ENCODE measurements around the gene INPP5E. TPM values are rescaled to one million over a fixed set of nuclear protein-coding genes. Genes with fewer than 3 reads are reported as not detected.

INPP5E gene
- 6.6 TPM for polyA plus RNA-seq (2012; ENCODE audit: low read depth, missing spikeins)

- peak; percentile 96 for FAIRE-seq
- DNase-seq (ENCODE audit: insufficient read length, low spot score) = peak; percentile 98
- TF ChIP-seq POLR2AphosphoS5 (IDR thresholded peaks at IDR 0.05; ENCODE audit: low read depth, low read length) (peak; percentile 49; the same call in 1 of the 2 replicates), POLR2A (IDR thresholded peaks at IDR 0.05; ENCODE audit: low read depth, low read length) (peak; percentile 70), POU2F2 (IDR thresholded peaks at IDR 0.05; ENCODE audit: low read depth, low read length) (no peak; the same call in 1 of the 2 replicates), SPI1 (IDR thresholded peaks at IDR 0.05; ENCODE audit: low read depth, low read length) (no peak), PAX5 (IDR thresholded peaks at IDR 0.05; ENCODE audit: insufficient read depth, low read length, severe bottlenecking) (no peak), TAF1 (IDR thresholded peaks at IDR 0.05; ENCODE audit: low read depth, low read length) (no peak)
Observed at GRCh38 chr9:136439481-136440408, at the start of gene INPP5E. TSS of gene INPP5E (minus strand) at chr9:136439845. CDS start at chr9:136439419, 426 bp downstream.

- FAIRE-seq = peak; percentile 88
- DNase-seq (ENCODE audit: insufficient read length, low spot score) = no peak
- TF ChIP-seq TAF1 (IDR thresholded peaks at IDR 0.05; ENCODE audit: low read depth, low read length) (no peak), POLR2AphosphoS5 (IDR thresholded peaks at IDR 0.05; ENCODE audit: low read depth, low read length) (no peak), SPI1 (IDR thresholded peaks at IDR 0.05; ENCODE audit: low read depth, low read length) (no peak), PAX5 (IDR thresholded peaks at IDR 0.05; ENCODE audit: insufficient read depth, low read length, severe bottlenecking) (no peak), POLR2A (IDR thresholded peaks at IDR 0.05; ENCODE audit: low read depth, low read length) (no peak), POU2F2 (IDR thresholded peaks at IDR 0.05; ENCODE audit: low read depth, low read length) (no peak)
Observed at GRCh38 chr9:136488247-136489214, 48.9 kb upstream of the INPP5E start.

- FAIRE-seq (no peak), DNase-seq (ENCODE audit: insufficient read length, low spot score) (no peak)
- no peak for TF ChIP-seq TAF1 (IDR thresholded peaks at IDR 0.05; ENCODE audit: low read depth, low read length)
Observed at GRCh38 chr9:136487672-136488071, 48.0 kb upstream of the INPP5E start.

GRCh38 chr9:136486823-136487620, 47.4 kb upstream of the INPP5E start:
- TF ChIP-seq POLR2A (IDR thresholded peaks at IDR 0.05; ENCODE audit: low read depth, low read length) (no peak), TAF1 (IDR thresholded peaks at IDR 0.05; ENCODE audit: low read depth, low read length) (no peak), SPI1 (IDR thresholded peaks at IDR 0.05; ENCODE audit: low read depth, low read length) (no peak), POU2F2 (IDR thresholded peaks at IDR 0.05; ENCODE audit: low read depth, low read length) (no peak), POLR2AphosphoS5 (IDR thresholded peaks at IDR 0.05; ENCODE audit: low read depth, low read length) (no peak), PAX5 (IDR thresholded peaks at IDR 0.05; ENCODE audit: insufficient read depth, low read length, severe bottlenecking) (no peak)
- FAIRE-seq = no peak
- no peak for DNase-seq (ENCODE audit: insufficient read length, low spot score)

- no peak for FAIRE-seq
- TF ChIP-seq PAX5 (IDR thresholded peaks at IDR 0.05; ENCODE audit: insufficient read depth, low read length, severe bottlenecking) (no peak), POU2F2 (IDR thresholded peaks at IDR 0.05; ENCODE audit: low read depth, low read length) (no peak), POLR2AphosphoS5 (IDR thresholded peaks at IDR 0.05; ENCODE audit: low read depth, low read length) (no peak), SPI1 (IDR thresholded peaks at IDR 0.05; ENCODE audit: low read depth, low read length) (no peak), TAF1 (IDR thresholded peaks at IDR 0.05; ENCODE audit: low read depth, low read length) (no peak), POLR2A (IDR thresholded peaks at IDR 0.05; ENCODE audit: low read depth, low read length) (no peak)
- no peak for DNase-seq (ENCODE audit: insufficient read length, low spot score)
Observed at GRCh38 chr9:136486131-136486530, 46.5 kb upstream of the INPP5E start.

GRCh38 chr9:136485049-136486045, 45.7 kb upstream of the INPP5E start:
- DNase-seq (ENCODE audit: insufficient read length, low spot score) = peak; percentile 71
- no peak for TF ChIP-seq POLR2AphosphoS5 (IDR thresholded peaks at IDR 0.05; ENCODE audit: low read depth, low read length)
- TF ChIP-seq SPI1 (IDR thresholded peaks at IDR 0.05; ENCODE audit: low read depth, low read length) = no peak
- no peak for TF ChIP-seq POU2F2 (IDR thresholded peaks at IDR 0.05; ENCODE audit: low read depth, low read length)
- TF ChIP-seq PAX5 (IDR thresholded peaks at IDR 0.05; ENCODE audit: insufficient read depth, low read length, severe bottlenecking) = no peak
- no peak for TF ChIP-seq POLR2A (IDR thresholded peaks at IDR 0.05; ENCODE audit: low read depth, low read length)
- no peak for TF ChIP-seq TAF1 (IDR thresholded peaks at IDR 0.05; ENCODE audit: low read depth, low read length)
- peak; percentile 86 for FAIRE-seq

GRCh38 chr9:136484153-136485048, 44.8 kb upstream of the INPP5E start:
- TF ChIP-seq POU2F2 (IDR thresholded peaks at IDR 0.05; ENCODE audit: low read depth, low read length) = no peak
- TF ChIP-seq POLR2AphosphoS5 (IDR thresholded peaks at IDR 0.05; ENCODE audit: low read depth, low read length) = no peak
- no peak for TF ChIP-seq POLR2A (IDR thresholded peaks at IDR 0.05; ENCODE audit: low read depth, low read length)
- no peak for TF ChIP-seq SPI1 (IDR thresholded peaks at IDR 0.05; ENCODE audit: low read depth, low read length)
- no peak for TF ChIP-seq TAF1 (IDR thresholded peaks at IDR 0.05; ENCODE audit: low read depth, low read length)
- TF ChIP-seq PAX5 (IDR thresholded peaks at IDR 0.05; ENCODE audit: insufficient read depth, low read length, severe bottlenecking) = no peak
- DNase-seq (ENCODE audit: insufficient read length, low spot score) (no peak), FAIRE-seq (peak; percentile 13)
